Measurements from ENCODE around the gene ADARB2.

The ADARB2 gene

GRCh38 chr10:1141261-1141660 is 596.1 kb downstream of the ADARB2 start:
- DNase-seq (ENCODE audit: low read depth in 2 of 2), result no peak

- DNase-seq (ENCODE audit: low read depth in 2 of 2), result no peak
Measured at GRCh38 chr10:1138529-1138928, 598.8 kb downstream of the ADARB2 start.

- no peak for DNase-seq (ENCODE audit: low read depth in 2 of 2)
Measured at GRCh38 chr10:1137499-1138163, 599.7 kb downstream of the ADARB2 start.

- no peak for DNase-seq (ENCODE audit: low read depth in 2 of 2)
Measured at GRCh38 chr10:1136268-1136667, 601.1 kb downstream of the ADARB2 start.

- no peak for DNase-seq (ENCODE audit: low read depth in 2 of 2)
Measured at GRCh38 chr10:1134156-1134555, 603.2 kb downstream of the ADARB2 start.

GRCh38 chr10:1133495-1134045 is 603.8 kb downstream of the ADARB2 start:
- no peak for DNase-seq (ENCODE audit: low read depth in 2 of 2)

GRCh38 chr10:1132584-1132983 is 604.7 kb downstream of the ADARB2 start:
- no peak for DNase-seq (ENCODE audit: low read depth in 2 of 2)

- no peak for DNase-seq (ENCODE audit: low read depth in 2 of 2)
Measured at GRCh38 chr10:1130995-1131790, 606.1 kb downstream of the ADARB2 start.

- no peak for DNase-seq (ENCODE audit: low read depth in 2 of 2)
Measured at GRCh38 chr10:1130226-1130625, 607.1 kb downstream of the ADARB2 start.

GRCh38 chr10:1128649-1129048 is 608.7 kb downstream of the ADARB2 start:
- no peak for DNase-seq (ENCODE audit: low read depth in 2 of 2)

- DNase-seq (ENCODE audit: low read depth in 2 of 2), result no peak
Measured at GRCh38 chr10:1128115-1128514, 609.2 kb downstream of the ADARB2 start.

GRCh38 chr10:1127629-1128028 is 609.7 kb downstream of the ADARB2 start:
- no peak for DNase-seq (ENCODE audit: low read depth in 2 of 2)

Measured in stimulated activated CD8-positive, alpha-beta memory T cell treated with anti-CD3 and anti-CD28 coated beads, Interleukin-15, amount 100 ng/mL, for 48 hours (primary cell).